DOHH2 (cell line): ENCODE results near the gene IFI27L2.

Source experiments
- H3F3A ChIP-seq: fragments of 200-600 bp; sonication (generic), shearing (Covaris generic); 2 replicates; pipeline ENCODE4 v1.6.0; 2016; ENCODE audit warnings: antibody characterized with exemption, mild to moderate bottlenecking; ENCODE audit not compliant: control insufficient read depth, insufficient read depth
- H3K27ac ChIP-seq: fragments of 200-600 bp; sonication (generic); 2 replicates; pipeline ENCODE4 v1.5.1; 2014; ENCODE audit warnings: low read depth, mild to moderate bottlenecking, low read length, moderate library complexity
- H3K27me3 ChIP-seq: fragments of 200-600 bp; sonication (generic); 2 replicates; pipeline ENCODE4 v1.6.1; 2014; ENCODE audit warnings: mild to moderate bottlenecking, low read length, mixed read lengths; ENCODE audit not compliant: control insufficient read depth
- H3K36me3 ChIP-seq: fragments of 200-600 bp; sonication (generic); 2 replicates; pipeline ENCODE4 v1.6.1; 2014; ENCODE audit warnings: mild to moderate bottlenecking, low read length, moderate library complexity, mixed read lengths; ENCODE audit not compliant: control insufficient read depth
- H3K4me1 ChIP-seq: fragments of 200-600 bp; sonication (generic); 2 replicates; pipeline ENCODE4 v1.6.1; 2014; ENCODE audit warnings: mild to moderate bottlenecking, low read length, mixed read lengths; ENCODE audit not compliant: control insufficient read depth
- H3K4me2 ChIP-seq: fragments of 200-600 bp; sonication (generic); 2 replicates; pipeline ENCODE4 v1.6.0; 2014; ENCODE audit warnings: mild to moderate bottlenecking, low read length, moderate library complexity
- H3K4me3 ChIP-seq: fragments of 200-600 bp; sonication (generic); 2 replicates; pipeline ENCODE4 v1.5.1; 2014; ENCODE audit warnings: mild to moderate bottlenecking, low read length, mixed read lengths
- H3K79me2 ChIP-seq: fragments of 200-600 bp; sonication (generic); 2 replicates; pipeline ENCODE4 v1.6.1; 2014; ENCODE audit warnings: mild to moderate bottlenecking, low read length, mixed read lengths; ENCODE audit not compliant: control insufficient read depth
- H3K9me2 ChIP-seq: fragments of 200-600 bp; sonication (generic); replicated peaks from 2 replicates; pipeline ENCODE4 v1.6.1; 2014; ENCODE audit warnings: mild to moderate bottlenecking, low read length, mixed read lengths; ENCODE audit not compliant: control insufficient read depth
- H3K9me3 ChIP-seq: fragments of 200-600 bp; sonication (generic); 2 replicates; pipeline ENCODE4 v1.6.1; 2014; ENCODE audit warnings: antibody characterized with exemption, low read length, mixed read lengths; ENCODE audit not compliant: control insufficient read depth, insufficient read depth
- H4K20me1 ChIP-seq: fragments of 200-600 bp; sonication (generic); 2 replicates; pipeline ENCODE4 v1.6.0; 2014; ENCODE audit warnings: low read depth, mild to moderate bottlenecking, antibody characterized with exemption, low read length, moderate library complexity; ENCODE audit not compliant: control insufficient read depth, insufficient read depth
- EZH2phosphoT487 ChIP-seq: fragments of 200-600 bp; sonication (generic); IDR thresholded peaks from 2 replicates; pipeline ENCODE4 v1.6.1; 2017; ENCODE audit warnings: borderline replicate concordance, mild to moderate bottlenecking, antibody characterized with exemption, low read length, moderate library complexity, mixed read lengths
- TF ChIP-seq, protein P1 (sequence below): fragments of 200-600 bp; sonication (generic); IDR thresholded peaks from one replicate; pipeline ENCODE4 v1.5.1; 2014; ENCODE audit warnings: antibody characterized with exemption, mild to moderate bottlenecking, low read depth, low read length; ENCODE audit not compliant: poor library complexity, severe bottlenecking

Gene IFI27L2

DNA sequence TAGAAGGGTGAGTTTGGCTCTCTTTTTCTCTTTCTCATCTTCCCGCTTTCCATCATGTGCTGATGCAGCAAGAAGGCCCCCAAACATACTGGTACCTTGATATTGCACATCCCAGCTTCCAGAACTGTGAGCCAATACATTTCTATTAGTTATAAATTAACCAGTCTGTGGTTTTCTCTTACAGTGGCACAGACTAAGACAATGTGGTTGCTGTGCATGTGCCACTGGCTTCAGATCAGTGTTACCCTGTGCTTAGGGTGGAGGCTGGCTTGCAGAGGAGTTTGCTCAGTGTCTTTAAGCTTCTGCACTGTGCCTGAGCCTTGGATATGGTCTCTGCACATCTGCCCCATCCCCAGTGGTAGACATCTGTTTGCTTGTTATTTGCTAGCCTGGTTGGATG, 5.5 kb downstream of the IFI27L2 start:
- Histone ChIP-seq H3K4me3 (no peak overlapping the region), H3K4me2 (no peak overlapping the region), H3K9me2 (no peaks in the 10 kb centered on the region), H3K4me1 (peaks cover 5% of the 10 kb centered on the region), H3K36me3 (no peaks in the 10 kb centered on the region), H3K27me3 (peaks cover 7% of the 10 kb centered on the region; the same call in 1 of the 2 replicates), H3K27ac (no peak overlapping the region), H3K9me3 (peaks cover 6% of the 10 kb centered on the region), H3F3A (no peaks in the 10 kb centered on the region), H4K20me1 (no peaks in the 10 kb centered on the region), H3K79me2 (no peaks in the 10 kb centered on the region)
- no peak for TF ChIP-seq EZH2phosphoT487
- TF ChIP-seq, protein P1, sequence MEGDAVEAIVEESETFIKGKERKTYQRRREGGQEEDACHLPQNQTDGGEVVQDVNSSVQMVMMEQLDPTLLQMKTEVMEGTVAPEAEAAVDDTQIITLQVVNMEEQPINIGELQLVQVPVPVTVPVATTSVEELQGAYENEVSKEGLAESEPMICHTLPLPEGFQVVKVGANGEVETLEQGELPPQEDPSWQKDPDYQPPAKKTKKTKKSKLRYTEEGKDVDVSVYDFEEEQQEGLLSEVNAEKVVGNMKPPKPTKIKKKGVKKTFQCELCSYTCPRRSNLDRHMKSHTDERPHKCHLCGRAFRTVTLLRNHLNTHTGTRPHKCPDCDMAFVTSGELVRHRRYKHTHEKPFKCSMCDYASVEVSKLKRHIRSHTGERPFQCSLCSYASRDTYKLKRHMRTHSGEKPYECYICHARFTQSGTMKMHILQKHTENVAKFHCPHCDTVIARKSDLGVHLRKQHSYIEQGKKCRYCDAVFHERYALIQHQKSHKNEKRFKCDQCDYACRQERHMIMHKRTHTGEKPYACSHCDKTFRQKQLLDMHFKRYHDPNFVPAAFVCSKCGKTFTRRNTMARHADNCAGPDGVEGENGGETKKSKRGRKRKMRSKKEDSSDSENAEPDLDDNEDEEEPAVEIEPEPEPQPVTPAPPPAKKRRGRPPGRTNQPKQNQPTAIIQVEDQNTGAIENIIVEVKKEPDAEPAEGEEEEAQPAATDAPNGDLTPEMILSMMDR = no peak

GRCh38 chr14:94123296-94123695, 6.1 kb downstream of the IFI27L2 start:
- H3F3A ChIP-seq = no peaks in the 10 kb centered on the region
- peaks cover 6% of the 10 kb centered on the region for H3K9me3 ChIP-seq
- no peaks in the 10 kb centered on the region for H3K4me1 ChIP-seq
- TF ChIP-seq EZH2phosphoT487 = no peak
- TF ChIP-seq, protein P1 = no peak
- no peak overlapping the region for H3K4me3 ChIP-seq
- H3K27me3 ChIP-seq = peaks cover 7% of the 10 kb centered on the region; the same call in 1 of the 2 replicates
- no peaks in the 10 kb centered on the region for H3K79me2 ChIP-seq
- H4K20me1 ChIP-seq = no peaks in the 10 kb centered on the region
- H3K27ac ChIP-seq = no peak overlapping the region
- no peaks in the 10 kb centered on the region for H3K36me3 ChIP-seq
- no peaks in the 10 kb centered on the region for H3K9me2 ChIP-seq
- H3K4me2 ChIP-seq = no peak overlapping the region

DNA sequence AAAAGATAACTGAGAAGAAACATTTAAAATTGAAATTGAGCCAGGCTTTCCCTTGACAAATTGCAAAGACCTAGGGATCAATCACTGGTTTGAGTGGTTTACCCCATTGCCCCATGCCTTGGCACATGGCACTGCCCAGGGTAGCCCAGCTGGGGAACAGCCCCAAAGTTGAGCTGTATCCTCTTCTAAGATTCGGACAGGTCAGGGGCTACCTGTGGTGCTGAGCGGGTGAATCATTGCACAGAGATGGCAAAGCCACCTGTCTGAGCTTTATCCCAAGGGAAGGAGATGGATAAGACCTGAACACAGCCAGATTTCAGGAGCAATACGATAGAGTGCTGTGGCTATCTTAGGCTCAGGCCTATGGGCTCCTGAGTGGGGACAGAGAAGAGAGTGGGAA, 7.0 kb downstream of the IFI27L2 start:
- TF ChIP-seq, protein P1 = no peak
- TF ChIP-seq EZH2phosphoT487 = no peak
- Histone ChIP-seq H3K79me2 (no peaks in the 10 kb centered on the region), H3K9me2 (no peaks in the 10 kb centered on the region), H3K27ac (no peak overlapping the region), H3K27me3 (peaks cover 10% of the 10 kb centered on the region; the same call in 1 of the 2 replicates), H3K4me1 (no peaks in the 10 kb centered on the region), H3F3A (no peaks in the 10 kb centered on the region), H3K36me3 (no peaks in the 10 kb centered on the region), H4K20me1 (no peaks in the 10 kb centered on the region), H3K4me2 (no peak overlapping the region), H3K9me3 (peaks cover 6% of the 10 kb centered on the region), H3K4me3 (no peak overlapping the region)
